Anterior cingulate cortex (tissue), 58 donors: ENCODE results near the gene AFAP1L2.
"Not testable (repeated sequence)": the region's sequence is repeated elsewhere in the genome, so short reads cannot be mapped to it uniquely, and the experiment has no call there.

Experiments
- DNase-seq, 58 donors: peaks; one replicate each; lab custom pipeline; 2025; lab: John Stamatoyannopoulos, UW

Gene AFAP1L2

DNA sequence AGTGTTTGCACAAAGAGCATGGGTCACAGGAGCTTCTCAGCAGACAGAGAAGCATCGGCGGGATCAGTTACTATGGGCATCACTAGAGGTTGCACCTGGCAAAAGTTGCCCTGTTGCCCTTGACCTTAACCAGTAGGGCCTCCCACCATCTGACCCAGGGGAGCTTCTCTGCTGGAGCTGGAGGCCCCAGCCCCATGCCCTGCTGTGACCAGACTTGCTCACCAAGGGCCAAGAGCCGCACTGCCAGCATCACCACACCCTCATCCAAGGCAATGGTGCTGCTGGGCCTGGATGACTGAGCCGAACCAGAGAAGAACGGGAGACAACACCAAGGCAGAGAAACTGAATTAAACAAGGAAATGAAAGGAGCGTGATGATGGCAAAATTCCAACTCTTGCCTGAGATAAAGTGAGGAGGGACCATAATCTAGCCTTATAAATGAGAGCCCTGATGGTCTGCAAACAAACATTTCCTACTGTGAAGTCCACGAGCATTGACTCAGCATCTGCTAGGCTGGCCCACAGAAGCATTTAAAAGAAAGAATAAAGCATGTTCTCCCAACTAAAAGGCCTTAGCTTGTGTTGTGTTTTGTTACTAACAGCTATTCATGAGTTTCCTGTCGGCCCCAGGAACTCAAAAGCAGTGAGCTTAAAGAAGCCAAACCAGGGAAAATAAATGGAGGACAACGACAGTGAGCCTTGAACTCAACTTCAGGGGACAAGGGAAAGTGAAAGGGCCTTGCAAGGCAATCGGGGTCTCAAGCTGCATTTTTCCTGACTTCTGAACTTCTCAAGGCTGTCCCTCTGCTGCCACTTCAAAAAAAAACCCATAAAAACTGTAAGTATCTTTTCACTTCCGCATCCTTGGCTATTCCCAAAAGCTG is 60.4 kb downstream of the AFAP1L2 start:
- no peak for DNase-seq

DNA sequence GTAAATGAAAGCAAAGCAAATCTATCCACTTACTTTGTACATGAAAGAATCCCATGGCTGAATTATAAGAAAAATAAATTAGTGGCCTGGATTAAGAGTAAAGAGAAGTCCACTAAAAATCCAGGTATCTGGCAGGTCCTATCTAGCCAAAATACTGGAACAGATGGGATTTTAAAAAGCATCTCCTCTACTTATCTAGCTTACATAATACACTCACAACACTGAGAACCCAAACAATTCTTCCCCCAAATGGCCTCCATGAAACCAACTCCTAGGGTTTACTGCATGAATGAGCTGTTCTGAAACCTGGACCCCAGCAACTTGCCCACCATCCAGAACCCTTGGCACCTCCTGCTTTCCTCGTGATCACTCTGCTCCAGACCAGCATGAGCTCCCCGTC is 61.3 kb downstream of the AFAP1L2 start:
- no peak for DNase-seq

DNA sequence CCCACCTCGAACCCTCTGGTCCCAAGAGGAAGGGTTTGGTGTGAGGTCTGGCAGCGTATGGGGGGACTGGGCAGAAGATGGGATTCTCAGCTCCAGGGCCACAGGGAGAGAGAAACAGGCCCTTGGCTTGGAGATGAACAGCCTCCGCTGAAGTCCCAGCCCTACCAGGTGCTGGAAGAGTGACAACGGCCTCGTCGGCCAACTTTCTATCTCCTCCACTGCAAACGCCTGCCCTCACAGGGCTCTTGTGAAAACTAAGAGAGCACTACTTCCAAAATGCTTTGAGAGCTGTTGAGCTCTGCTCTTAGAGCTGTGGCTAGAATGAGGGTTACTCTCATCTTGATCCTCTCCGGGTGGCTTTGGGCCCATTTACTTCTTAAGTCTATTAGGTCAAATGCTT is 63.5 kb downstream of the AFAP1L2 start:
- DNase-seq, result no peak

- peak in 3 of 58 donors; percentile 9 to 20 (median 11) for DNase-seq
Observed at GRCh38 chr10:114337510-114338462, 66.5 kb downstream of the AFAP1L2 start.

- no peak for DNase-seq
Observed at GRCh38 chr10:114336823-114337509, 67.3 kb downstream of the AFAP1L2 start.

- no peak for DNase-seq
Observed at GRCh38 chr10:114335614-114336013, 68.7 kb downstream of the AFAP1L2 start.

DNA sequence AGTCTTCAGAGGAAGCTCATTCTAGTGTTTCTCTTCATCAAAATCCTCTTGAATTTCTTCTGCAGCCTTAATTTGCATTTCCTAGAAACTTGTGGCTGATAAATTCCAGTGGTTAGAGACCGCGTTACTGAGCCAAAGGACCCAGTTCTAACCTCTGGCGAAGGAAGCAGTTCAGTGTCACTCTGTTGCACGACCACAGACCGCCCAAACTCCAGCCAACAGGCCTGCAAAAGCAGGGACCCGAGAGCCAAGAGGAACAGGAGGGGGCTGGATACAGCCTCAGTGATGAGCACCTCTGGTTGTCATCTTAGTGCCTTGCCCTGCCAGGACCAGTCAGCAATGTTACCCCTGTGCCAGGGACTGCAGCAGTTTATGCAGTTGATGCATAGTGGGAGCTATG is 70.0 kb downstream of the AFAP1L2 start:
- no peak for DNase-seq

GRCh38 chr10:114333441-114333840 is 70.9 kb downstream of the AFAP1L2 start:
- DNase-seq, result not testable (repeated sequence)

DNA sequence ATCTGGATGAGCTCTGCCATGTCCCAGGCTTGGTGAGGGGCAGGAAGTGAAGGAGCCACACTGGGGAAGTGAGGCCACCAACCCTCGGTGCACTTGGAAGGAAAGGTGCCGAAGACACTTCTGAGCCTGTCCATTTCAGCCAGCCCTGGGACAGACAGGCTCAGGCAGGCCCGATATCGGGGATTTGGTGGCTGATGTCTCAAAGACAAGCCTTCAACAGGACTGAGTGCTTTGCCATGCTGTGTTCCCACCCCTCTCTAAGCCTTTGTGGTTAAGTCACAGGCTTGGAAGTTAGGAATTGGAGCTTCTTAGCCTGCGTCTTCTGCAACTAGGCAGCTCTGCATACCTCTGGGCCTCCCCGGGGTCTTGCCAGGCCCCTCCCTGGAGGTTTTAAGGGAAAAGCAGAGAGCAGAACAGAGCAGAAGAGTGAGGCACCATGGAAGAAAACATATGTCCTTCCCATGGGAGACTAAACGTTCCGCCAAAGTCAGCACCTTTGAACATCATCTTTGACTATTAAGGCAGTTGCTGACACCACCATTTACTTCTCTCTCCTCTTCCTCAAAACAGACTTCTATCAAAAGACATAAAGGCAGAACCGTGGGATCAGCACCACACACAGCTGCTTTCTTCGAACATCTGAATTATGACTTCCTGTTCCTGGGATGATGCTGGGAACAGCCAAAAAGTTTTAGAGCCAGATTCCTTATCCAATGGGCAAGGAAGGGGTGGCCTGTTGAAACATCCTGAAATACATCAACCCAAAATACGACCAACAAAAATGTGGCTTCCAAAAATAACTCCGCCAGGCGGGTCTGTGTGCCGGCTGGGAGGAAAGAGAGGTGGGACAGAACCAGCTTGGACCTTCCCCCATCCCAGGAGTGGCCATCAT is 71.8 kb downstream of the AFAP1L2 start:
- DNase-seq, result no peak

- no peak for DNase-seq
Observed at GRCh38 chr10:114329634-114330365, 74.5 kb downstream of the AFAP1L2 start.

GRCh38 chr10:114328874-114329273 is 75.4 kb downstream of the AFAP1L2 start:
- DNase-seq, result peak in 29 of 58 donors; percentile 7 to 61 (median 32)

- no peak for DNase-seq
Observed at GRCh38 chr10:114328441-114328812, 75.9 kb downstream of the AFAP1L2 start.

- DNase-seq, result no peak
Observed at GRCh38 chr10:114327537-114328440, 76.5 kb downstream of the AFAP1L2 start.

GRCh38 chr10:114326795-114327194 is 77.5 kb downstream of the AFAP1L2 start:
- no peak for DNase-seq

- DNase-seq, result no peak
Observed at GRCh38 chr10:114323023-114323422, 81.3 kb downstream of the AFAP1L2 start.

DNA sequence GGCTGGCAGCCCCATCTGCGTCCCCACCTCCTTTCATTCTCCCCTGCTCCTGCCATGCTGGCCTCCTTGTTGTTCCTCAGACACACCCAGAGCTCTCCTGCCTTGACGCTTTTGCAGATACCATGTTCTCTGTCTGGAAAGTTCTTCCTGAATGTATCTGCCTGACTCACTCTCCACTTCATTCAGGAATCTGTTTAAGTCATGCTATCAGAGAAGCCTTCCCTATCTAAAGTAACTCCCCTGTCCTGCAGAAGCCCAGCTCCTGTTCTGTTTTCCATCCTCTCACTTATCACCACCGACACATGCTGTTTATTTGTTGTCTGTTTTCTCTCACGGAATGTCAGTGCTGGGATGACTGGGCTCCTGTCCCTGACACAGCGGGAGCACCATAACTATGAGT is 82.0 kb downstream of the AFAP1L2 start:
- no peak for DNase-seq

DNA sequence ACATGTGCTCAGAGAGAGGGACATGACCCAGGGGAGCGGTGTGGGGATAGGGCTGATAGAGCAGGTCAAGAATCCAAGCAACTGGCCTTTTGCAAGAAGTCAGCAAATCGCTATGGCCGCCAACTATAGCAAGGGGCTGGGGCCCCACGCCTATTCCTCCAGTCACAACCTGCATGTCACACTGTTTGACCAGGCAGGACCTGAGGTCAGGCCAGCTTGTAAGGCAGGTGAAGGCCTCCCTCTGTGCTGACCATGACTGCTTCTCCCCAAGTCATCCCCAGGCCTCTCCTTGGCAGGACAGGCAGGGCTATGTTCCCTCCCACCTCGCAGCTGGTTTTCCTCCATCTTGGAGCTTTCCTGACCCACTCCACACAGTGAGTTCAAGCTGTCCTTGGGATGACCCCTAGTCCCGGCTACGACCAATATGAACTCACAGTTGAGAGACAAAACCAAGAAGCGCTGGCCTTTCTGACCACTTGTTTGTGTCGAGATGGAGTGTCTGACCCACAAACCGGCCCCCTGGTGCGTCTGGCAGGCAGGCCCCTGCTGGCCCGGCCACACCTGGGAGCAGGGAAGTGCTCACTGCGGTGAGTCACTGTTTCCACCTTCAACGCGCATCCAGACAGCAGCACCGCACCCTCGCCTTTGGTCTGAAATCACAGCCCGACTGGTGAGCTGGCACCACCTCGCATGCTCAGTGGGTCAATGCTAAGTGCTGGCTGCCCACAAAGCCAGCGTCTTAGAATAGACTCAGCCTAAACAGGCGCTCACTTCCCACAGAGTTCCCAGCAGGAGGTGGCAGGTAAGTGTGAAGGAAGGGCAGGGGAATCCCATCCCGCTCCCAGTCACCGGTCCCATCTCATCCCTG is 83.8 kb downstream of the AFAP1L2 start:
- DNase-seq, result no peak
